Thymus (tissue), 14 donors: Measurements from ENCODE around the gene LIPK. TPM values are rescaled to one million over a fixed set of nuclear protein-coding genes. Genes with fewer than 3 reads are reported as not detected.
"Not testable (repeated sequence)": the region's sequence is repeated elsewhere in the genome, so short reads cannot be mapped to it uniquely, and the experiment has no call there.

ENCODE experiments used
- DNase-seq, 9 donors: peaks; one replicate each; pipeline ENCODE4 v3.0.0-alpha.2; 2013; ENCODE audit warnings: low spot score in 9 of 9, low read depth in 6 of 9, missing footprints in 1 of 9
- H3K27ac ChIP-seq, 2 donors: one replicate each; pipeline ENCODE4 v1.5.1; 2013; ENCODE audit warnings: control low read depth in 1 of 2, low read depth in 1 of 2, low read length in 1 of 2, mild to moderate bottlenecking in 1 of 2, moderate library complexity in 1 of 2
- H3K27me3 ChIP-seq, 2 donors: one replicate each; pipeline ENCODE4 v1.5.1; 2013; ENCODE audit warnings: low read length in 1 of 2; ENCODE audit not compliant: control insufficient read depth in 2 of 2, insufficient read depth in 1 of 2
- H3K36me3 ChIP-seq, 2 donors: one replicate each; pipeline ENCODE4 v1.5.1; 2013; ENCODE audit warnings: low read length in 1 of 2, mild to moderate bottlenecking in 1 of 2, moderate library complexity in 1 of 2; ENCODE audit not compliant: control insufficient read depth in 2 of 2, insufficient read depth in 2 of 2
- H3K4me1 ChIP-seq, 2 donors: one replicate each; pipeline ENCODE4 v1.5.1; 2013; ENCODE audit warnings: low read length in 2 of 2; ENCODE audit not compliant: control insufficient read depth in 2 of 2, insufficient read depth in 2 of 2
- H3K4me3 ChIP-seq, 2 donors: one replicate each; pipeline ENCODE4 v1.5.1; 2013; ENCODE audit warnings: low read length in 2 of 2, control low read depth in 1 of 2, mild to moderate bottlenecking in 1 of 2
- H3K9me3 ChIP-seq, 2 donors: one replicate each; pipeline ENCODE4 v1.5.1; 2013; ENCODE audit warnings: low read length in 1 of 2, mild to moderate bottlenecking in 1 of 2; ENCODE audit not compliant: control insufficient read depth in 2 of 2, insufficient read depth in 1 of 2
- WGBS: extraction: QIAGEN DNeasy Blood & Tissue Kit; methylation state at CpG from one replicate; pipeline ENCODE4 v1.1.7; 2013; 5-methylcytosine and 5-hydroxymethylcytosine counted together
- long read RNA-seq, 10 donors: transcript quantifications; one replicate each; lab custom pipeline, GENCODE V29; 2026
- polyA plus RNA-seq: library from polyadenylated mRNA; stranded (reverse); fragments of 200-250 nt; gene quantifications from one replicate; pipeline ENCODE4 v1.2.3, GENCODE V29; 2013
- total RNA-seq: library from RNA; stranded (reverse); fragments of 120-200 nt; gene quantifications from one replicate; pipeline ENCODE4 v1.2.4, GENCODE V29; 2013
- donor health status: healthy.

The LIPK gene, protein sequence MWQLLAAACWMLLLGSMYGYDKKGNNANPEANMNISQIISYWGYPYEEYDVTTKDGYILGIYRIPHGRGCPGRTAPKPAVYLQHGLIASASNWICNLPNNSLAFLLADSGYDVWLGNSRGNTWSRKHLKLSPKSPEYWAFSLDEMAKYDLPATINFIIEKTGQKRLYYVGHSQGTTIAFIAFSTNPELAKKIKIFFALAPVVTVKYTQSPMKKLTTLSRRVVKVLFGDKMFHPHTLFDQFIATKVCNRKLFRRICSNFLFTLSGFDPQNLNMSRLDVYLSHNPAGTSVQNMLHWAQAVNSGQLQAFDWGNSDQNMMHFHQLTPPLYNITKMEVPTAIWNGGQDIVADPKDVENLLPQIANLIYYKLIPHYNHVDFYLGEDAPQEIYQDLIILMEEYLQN
- 0.33 TPM for total RNA-seq
- 1.5 TPM for polyA plus RNA-seq
- long read RNA-seq, donor 1: 0 reads
- long read RNA-seq, donor 2: 0 reads
- long read RNA-seq, donor 3: 0 reads
- long read RNA-seq, donor 4: 0 reads
- long read RNA-seq, donor 5: 0 reads
- long read RNA-seq, donor 6: 0 reads
- long read RNA-seq, donor 7: 0 reads
- long read RNA-seq, donor 8: 0 reads
- long read RNA-seq, donor 9: 0 reads
- long read RNA-seq, donor 10: 0 reads

DNA sequence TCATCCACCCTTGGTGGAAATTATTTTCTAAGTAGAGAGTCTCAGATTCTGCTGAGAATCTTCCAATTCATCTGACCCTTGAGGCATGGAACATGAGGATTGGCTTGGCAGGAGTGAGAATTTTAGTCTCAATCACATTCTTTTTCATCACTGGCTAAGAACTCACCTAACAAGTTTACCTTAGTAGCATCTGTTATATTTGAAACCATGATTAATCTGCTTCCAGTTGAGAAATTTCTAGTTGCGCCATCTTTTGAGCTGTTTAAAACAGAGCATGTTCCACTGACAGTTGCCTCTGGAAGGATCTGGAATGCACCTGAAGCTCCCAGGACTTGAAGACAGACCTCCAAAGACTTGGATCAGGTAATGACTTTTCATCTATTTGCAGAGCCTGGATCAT, at the start of gene LIPK:
Gene LIPK (plus strand): TSS at position 292 of the 400 bp plus-strand sequence. CDS start 18,295 bp downstream, outside the sequence.
- H3K27me3 ChIP-seq: no peaks in the 10 kb centered on the region
- 99% methylated on average over 1 of the region's 1 CpG for WGBS

DNA sequence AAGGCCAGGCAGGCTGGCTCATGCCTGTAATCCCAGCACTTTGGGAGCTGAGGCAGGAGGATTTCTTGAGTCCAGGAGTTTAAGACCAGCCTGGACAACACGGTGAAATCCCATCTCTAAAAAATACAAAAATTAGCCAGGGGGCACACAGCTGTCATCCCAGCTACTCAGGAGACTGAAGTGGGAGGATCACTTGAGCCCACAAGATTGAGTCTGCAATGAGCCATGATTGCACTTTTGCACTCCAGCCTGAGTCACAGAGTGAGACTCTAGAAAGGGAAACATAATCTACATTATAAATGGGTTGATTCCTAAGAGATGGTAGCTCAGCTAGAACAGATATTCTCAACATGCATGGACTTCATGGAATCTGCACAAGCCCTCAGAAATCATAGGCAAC, 48.1 kb upstream of the LIPK start:
- Histone ChIP-seq H3K4me3 (no peak overlapping the region), H3K9me3 (no peaks in the 10 kb centered on the region), H3K4me1 (no peaks in the 10 kb centered on the region), H3K36me3 (no peaks in the 10 kb centered on the region), H3K27me3 (no peaks in the 10 kb centered on the region), H3K27ac (no peak overlapping the region)
- 98% methylated on average over 1 of the region's 1 CpG for WGBS
- DNase-seq: no peak

More for the DNA sequence above, at the start of gene LIPK:
- no peak within 1 kb of the TSS for H3K27ac ChIP-seq
- DNase-seq: no peak
- no peaks in the 10 kb centered on the region for H3K4me1 ChIP-seq
- no peak within 1 kb of the TSS for H3K4me3 ChIP-seq
- H3K9me3 ChIP-seq: no peaks in the 10 kb centered on the region
- H3K36me3 ChIP-seq: no peaks in the 10 kb centered on the region

DNA sequence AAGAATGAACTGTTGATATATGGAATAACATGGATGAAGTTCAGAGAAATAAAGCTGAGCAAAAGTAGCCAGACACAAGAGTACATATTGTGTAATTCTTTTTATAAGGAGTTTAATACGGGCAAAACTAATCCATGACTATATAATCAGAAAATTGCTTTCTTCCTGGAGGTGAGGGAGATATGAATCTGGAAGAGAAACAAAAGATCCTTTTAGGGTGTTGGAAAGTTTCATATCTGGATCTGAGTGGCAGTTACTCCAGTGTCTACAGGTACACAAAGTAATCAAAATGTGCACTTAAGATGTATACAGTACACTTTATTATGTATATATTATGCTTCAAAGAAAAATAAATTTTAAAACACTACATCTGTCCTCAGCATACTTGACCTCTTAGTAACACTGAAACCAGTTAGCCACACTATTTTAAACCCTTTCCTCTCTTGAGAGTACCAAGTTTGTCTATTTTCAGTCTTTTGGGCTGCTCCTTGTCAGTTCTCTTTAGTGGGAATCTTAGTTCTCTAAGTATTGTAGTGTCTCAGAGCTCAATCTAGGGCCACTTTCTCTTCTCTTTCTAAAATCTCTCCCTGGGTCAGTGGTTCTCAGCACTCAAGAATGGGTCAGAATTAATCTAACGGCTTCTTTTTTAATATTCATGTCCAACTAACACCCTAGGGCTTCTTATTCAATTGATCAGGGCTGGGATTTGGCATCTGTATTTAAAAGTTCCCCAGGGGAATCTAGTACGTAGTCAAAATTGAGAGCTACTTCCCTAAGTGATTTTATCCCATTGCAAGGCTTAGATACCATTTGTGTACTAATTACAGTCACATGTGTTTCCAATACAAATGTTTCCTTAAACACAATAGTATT, 46.1 kb upstream of the LIPK start:
- H3K27me3 ChIP-seq: no peaks in the 10 kb centered on the region
- H3K9me3 ChIP-seq: no peaks in the 10 kb centered on the region
- no peaks in the 10 kb centered on the region for H3K36me3 ChIP-seq
- H3K4me3 ChIP-seq: no peak overlapping the region
- no peak for DNase-seq
- no peak overlapping the region for H3K27ac ChIP-seq
- WGBS: 95% methylated on average over 3 of the region's 3 CpGs
- H3K4me1 ChIP-seq: no peaks in the 10 kb centered on the region

DNA sequence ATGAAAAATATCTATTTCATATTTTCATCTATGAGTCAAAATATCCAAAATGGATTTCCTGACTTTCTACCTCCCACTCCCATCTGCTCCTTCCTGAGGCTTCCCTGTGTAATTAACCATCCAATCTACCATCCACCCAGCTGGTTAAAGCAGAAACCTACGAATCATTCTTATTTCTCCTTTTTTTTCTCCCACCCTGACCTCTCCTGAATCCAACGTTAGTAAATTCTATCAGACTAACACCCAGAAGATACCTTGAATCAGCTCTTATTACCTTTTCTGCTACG, 45.5 kb upstream of the LIPK start:
- Histone ChIP-seq H3K27ac (no peak overlapping the region), H3K27me3 (no peaks in the 10 kb centered on the region), H3K4me1 (no peaks in the 10 kb centered on the region), H3K4me3 (no peak overlapping the region), H3K9me3 (no peaks in the 10 kb centered on the region), H3K36me3 (no peaks in the 10 kb centered on the region)
- no peak for DNase-seq
- 50% methylated on average over 3 of the region's 3 CpGs for WGBS

DNA sequence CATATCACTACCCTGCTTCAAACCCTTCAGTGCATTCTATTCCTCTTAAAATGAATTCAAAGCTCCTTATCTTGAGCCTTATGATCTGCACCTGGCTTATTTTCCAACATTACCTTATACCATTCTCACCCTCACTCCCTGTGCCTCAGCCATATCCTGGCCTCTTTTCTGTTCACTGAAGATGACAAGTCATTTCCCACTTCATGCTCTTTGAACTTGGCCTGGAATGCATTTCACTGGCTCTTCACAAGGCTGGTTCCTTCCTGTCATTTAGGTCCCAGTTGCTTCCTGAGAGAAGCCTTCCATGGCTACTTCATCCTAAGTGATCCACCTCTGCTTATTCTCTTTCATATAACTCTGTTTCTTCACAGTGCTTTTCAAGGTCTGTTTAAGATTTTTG, 45.0 kb upstream of the LIPK start:
- no peaks in the 10 kb centered on the region for H3K9me3 ChIP-seq
- H3K4me1 ChIP-seq: no peaks in the 10 kb centered on the region
- no peak for DNase-seq
- no peaks in the 10 kb centered on the region for H3K36me3 ChIP-seq
- H3K27ac ChIP-seq: no peak overlapping the region
- no peaks in the 10 kb centered on the region for H3K27me3 ChIP-seq
- no peak overlapping the region for H3K4me3 ChIP-seq

DNA sequence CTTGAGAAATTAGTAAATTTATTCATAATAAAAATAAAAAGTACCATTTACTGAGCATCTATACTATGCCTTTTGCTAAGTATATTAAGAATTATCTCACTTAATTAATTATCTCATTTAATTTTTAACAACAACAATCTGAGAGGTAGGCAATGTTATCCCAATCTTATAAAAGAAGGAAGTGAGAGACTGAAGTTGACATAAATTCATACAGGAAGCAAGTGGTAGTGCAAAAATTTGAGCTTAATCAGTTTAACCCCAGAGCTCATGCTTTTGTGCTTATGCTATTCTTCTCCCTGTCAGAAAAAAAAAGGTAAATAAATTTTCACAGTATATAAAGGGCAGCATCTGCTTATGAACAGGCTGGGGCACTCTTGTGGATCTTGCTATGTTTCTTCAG, 44.5 kb upstream of the LIPK start:
- Histone ChIP-seq H3K36me3 (no peaks in the 10 kb centered on the region), H3K27ac (no peak overlapping the region), H3K9me3 (no peaks in the 10 kb centered on the region), H3K27me3 (no peaks in the 10 kb centered on the region), H3K4me3 (no peak overlapping the region), H3K4me1 (no peaks in the 10 kb centered on the region)
- DNase-seq: no peak

DNA sequence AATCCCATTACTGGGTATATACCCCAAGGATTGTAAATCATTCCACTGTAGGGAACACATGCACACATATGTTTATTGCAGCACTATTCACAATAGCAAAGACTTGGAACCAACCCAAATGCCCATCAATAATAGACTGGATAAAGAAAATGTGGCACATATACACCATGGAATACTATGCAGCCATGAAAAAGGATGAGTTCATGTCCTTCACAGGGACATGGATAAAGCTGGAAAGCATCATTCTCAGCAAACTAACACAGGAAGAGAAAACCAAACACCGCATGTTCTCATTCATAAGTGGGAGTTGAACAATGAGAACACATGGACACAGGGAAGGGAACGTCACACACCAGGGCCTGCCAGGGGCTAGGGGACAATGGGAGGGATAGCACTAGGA, 42.9 kb upstream of the LIPK start:
- H3K27me3 ChIP-seq, H3K4me3 ChIP-seq, H3K27ac ChIP-seq, H3K36me3 ChIP-seq, H3K4me1 ChIP-seq, H3K9me3 ChIP-seq, DNase-seq: not testable (repeated sequence)
- 96% methylated on average over 2 of the region's 2 CpGs for WGBS

DNA sequence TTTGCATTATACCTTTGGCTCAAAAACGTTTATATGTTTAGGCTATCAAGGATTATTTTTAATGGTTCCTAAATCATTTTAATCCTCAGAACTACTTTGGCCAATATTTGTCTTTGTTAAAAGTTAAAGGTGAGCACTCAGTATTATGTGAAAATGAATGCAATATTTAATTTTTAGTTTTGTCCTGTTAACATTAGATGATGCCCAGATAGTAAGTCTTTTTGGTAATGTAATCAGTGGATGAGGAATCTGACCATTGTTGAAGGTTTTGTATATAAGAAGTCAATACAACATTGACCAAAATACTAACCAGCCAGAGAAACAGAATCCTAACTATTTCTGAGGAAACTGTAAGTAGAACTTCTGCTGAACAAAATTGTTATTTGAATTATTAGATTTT, 41.9 kb upstream of the LIPK start, which contains the start of gene LIPF:
Gene LIPF (plus strand): TSS at position 301 of the 400 bp plus-strand sequence. CDS start 2,856 bp downstream, outside the sequence.
- Histone ChIP-seq H3K4me3 (no peak within 1 kb of the TSS), H3K27me3 (no peaks in the 10 kb centered on the region), H3K9me3 (no peaks in the 10 kb centered on the region), H3K36me3 (no peaks in the 10 kb centered on the region), H3K27ac (no peak within 1 kb of the TSS), H3K4me1 (no peaks in the 10 kb centered on the region)
- WGBS: 92% methylated on average over 1 of the region's 1 CpG
- DNase-seq: no peak

DNA sequence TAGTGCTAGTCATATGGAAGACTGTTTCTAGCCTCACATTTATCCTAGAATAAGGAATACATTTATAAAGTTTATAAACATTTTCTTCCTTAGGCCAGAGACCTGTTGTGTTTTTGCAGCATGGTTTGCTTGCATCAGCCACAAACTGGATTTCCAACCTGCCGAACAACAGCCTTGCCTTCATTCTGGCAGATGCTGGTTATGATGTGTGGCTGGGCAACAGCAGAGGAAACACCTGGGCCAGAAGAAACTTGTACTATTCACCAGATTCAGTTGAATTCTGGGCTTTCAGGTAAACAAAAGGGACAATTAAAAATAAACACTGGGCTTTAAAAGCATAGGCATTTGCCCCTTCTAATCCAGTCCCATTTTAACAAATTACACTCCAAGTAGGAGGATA, 37.6 kb upstream of the LIPK start:
- peak in 1 of 9 donors; percentile 23 for DNase-seq
- no peak overlapping the region for H3K27ac ChIP-seq
- H3K4me3 ChIP-seq: no peak overlapping the region
- H3K36me3 ChIP-seq: no peaks in the 10 kb centered on the region
- H3K27me3 ChIP-seq: no peaks in the 10 kb centered on the region
- no peaks in the 10 kb centered on the region for H3K4me1 ChIP-seq
- H3K9me3 ChIP-seq: no peaks in the 10 kb centered on the region
- 41% methylated on average over 1 of the region's 1 CpG for WGBS
